Mucosa of descending colon (tissue), 3 donors: ENCODE results near the gene VPS39. TPM values are rescaled to one million over a fixed set of nuclear protein-coding genes. Genes with fewer than 3 reads are reported as not detected.

Experiments
- ATAC-seq: fragments of 200-7000 bp; cut with Tn5 transposase; one replicate; pipeline ENCODE4 v1.9.1; 2020; ENCODE audit warnings: mild to moderate bottlenecking, moderate library complexity
- DNase-seq, 3 donors: peaks; one replicate each; pipeline ENCODE4 v3.0.0-alpha.2; 2020
- H3K36me3 ChIP-seq: fragments of 200-600 bp; one replicate; pipeline ENCODE4 v1.8.0; 2021; ENCODE audit warnings: low read depth, mild to moderate bottlenecking
- H3K4me1 ChIP-seq: fragments of 200-600 bp; one replicate; pipeline ENCODE4 v1.8.0; 2021; ENCODE audit warnings: low read depth, mild to moderate bottlenecking
- H3K4me3 ChIP-seq: fragments of 200-600 bp; one replicate; pipeline ENCODE4 v1.8.0; 2021; ENCODE audit warnings: mild to moderate bottlenecking
- H3K9me3 ChIP-seq: fragments of 200-600 bp; one replicate; pipeline ENCODE4 v1.8.0; 2021; ENCODE audit warnings: mild to moderate bottlenecking
- CTCF ChIP-seq: fragments of 200-600 bp; IDR thresholded peaks from one replicate; pipeline ENCODE4 v1.8.0; 2022; ENCODE audit warnings: antibody characterized with exemption, mild to moderate bottlenecking
- intact Hi-C, 2 donors: fragments of 100-400 bp; cut with DNase I in 1 of 2; cut with micrococcal nuclease in 1 of 2; formaldehyde crosslinking; loops; one replicate each; pipeline versions ENCODE4 v1.11.0 to v1.11.1; 2022; cut with DNase I, micrococcal nuclease
- total RNA-seq, 3 donors: library from RNA; stranded (reverse); fragmentation: NEBNext Ultra II Directional in 2 of 3; extraction: Animal tissue kit (Norgen Biotek cat#: 25700) in 2 of 3; gene quantifications; one replicate each; pipeline versions ENCODE4 v1.2.1 to v1.2.4, GENCODE V29; 2021 to 2023
- donor health status: DM: no; HTN: no; CAD: no; lungs with moderate emphysema.
- donor health status: DM: no; HTN: no; CAD: no.
- donor health status: DM: no; HTN: yes; CAD: no.

Gene VPS39
- total RNA-seq, 3 donors from 2014 or later, result 49.6 to 74.3 (median 66.7) TPM

GRCh38 chr15:42151141-42151561 is 57.0 kb downstream of the VPS39 start:
- Histone ChIP-seq H3K36me3 (no peaks in the 10 kb centered on the region), H3K4me1 (peaks cover 20% of the 10 kb centered on the region), H3K4me3 (no peak overlapping the region), H3K9me3 (no peaks in the 10 kb centered on the region)
- no peak for TF ChIP-seq CTCF
- ATAC-seq (no peak), DNase-seq (no peak)
- intact Hi-C loops, result no loop called here

DNA sequence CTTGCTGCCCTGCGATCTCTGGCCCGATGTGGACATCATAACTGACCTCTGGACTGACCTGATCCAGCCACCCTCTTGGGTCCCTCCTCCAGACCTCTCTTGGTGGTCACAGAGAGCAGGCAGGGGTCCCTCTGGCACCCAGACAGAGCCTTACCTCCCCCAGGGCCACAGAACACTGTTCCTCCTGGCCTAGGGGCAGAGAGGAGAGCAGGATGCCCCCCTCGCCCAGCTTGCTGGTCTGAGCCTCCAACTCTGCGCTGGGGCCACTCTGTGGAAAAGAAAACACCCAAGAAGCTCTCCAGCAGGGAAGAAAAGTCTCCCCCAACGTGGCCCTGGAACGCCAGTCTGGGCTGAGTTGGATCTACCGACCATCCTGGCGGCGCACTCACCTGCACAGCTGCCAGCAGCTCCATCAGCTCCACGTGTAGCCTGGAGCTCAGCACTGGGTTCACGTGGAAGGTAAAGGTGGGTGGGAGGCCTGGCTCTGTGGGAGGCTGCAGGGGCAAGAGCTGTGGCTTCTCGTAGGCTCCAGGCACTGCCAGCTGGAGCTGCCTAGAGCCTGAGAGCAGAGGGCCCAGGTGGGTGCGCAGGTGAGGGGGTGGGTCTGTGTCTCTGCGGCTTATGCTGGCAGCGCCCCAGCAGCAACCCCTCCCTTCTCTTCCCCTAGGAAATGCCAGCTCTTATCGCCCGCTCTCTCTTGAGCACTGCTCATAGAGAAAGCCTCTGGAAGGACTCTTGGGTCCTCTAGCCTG is 57.7 kb downstream of the VPS39 start:
- no peak overlapping the region for H3K4me3 ChIP-seq
- no peaks in the 10 kb centered on the region for H3K36me3 ChIP-seq
- no peak for DNase-seq
- H3K4me1 ChIP-seq, result peaks cover 20% of the 10 kb centered on the region
- no peak for ATAC-seq
- H3K9me3 ChIP-seq, result no peaks in the 10 kb centered on the region
- no peak for TF ChIP-seq CTCF
- intact Hi-C loops, result no loop called here

- intact Hi-C loops, result no loop called here
- Histone ChIP-seq H3K36me3 (no peaks in the 10 kb centered on the region), H3K4me1 (peaks cover 20% of the 10 kb centered on the region), H3K4me3 (no peak overlapping the region), H3K9me3 (no peaks in the 10 kb centered on the region)
- TF ChIP-seq CTCF, result no peak
- ATAC-seq (no peak), DNase-seq (no peak)
These were observed 58.4 kb downstream of the VPS39 start for GRCh38 chr15:42149493-42150218.

GRCh38 chr15:42148808-42149492 is 59.2 kb downstream of the VPS39 start:
- TF ChIP-seq CTCF, result no peak
- Histone ChIP-seq H3K36me3 (no peaks in the 10 kb centered on the region), H3K9me3 (no peaks in the 10 kb centered on the region), H3K4me3 (no peak overlapping the region), H3K4me1 (peaks cover 20% of the 10 kb centered on the region)
- intact Hi-C loops, result no loop called here
- ATAC-seq (no peak), DNase-seq (no peak)

DNA sequence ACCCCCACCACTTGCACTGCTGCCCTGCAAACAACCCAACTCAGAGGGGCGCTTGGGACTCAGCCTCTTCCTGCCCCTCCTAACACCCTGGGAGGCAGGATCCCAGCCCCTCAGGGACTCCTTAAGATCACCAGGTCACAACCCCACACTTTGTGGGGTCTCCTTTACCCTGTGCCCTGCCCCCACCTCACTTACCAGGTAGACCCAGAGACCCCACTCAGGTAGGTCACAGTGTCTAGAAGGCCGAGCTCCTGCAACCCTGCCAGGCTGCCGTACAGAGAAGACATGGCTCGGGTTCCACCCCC is 60.7 kb downstream of the VPS39 start:
- ATAC-seq (no peak), DNase-seq (no peak)
- intact Hi-C loops, result no loop called here
- H3K4me3 ChIP-seq, result no peak overlapping the region
- TF ChIP-seq CTCF, result no peak
- H3K9me3 ChIP-seq, result no peaks in the 10 kb centered on the region
- H3K36me3 ChIP-seq, result no peaks in the 10 kb centered on the region
- H3K4me1 ChIP-seq, result peaks cover 8% of the 10 kb centered on the region
